GM19467 (cell line): Measurements from ENCODE around the gene KHDC3L.

ENCODE experiments used
- ATAC-seq: cut with Tn5 transposase; IDR thresholded peaks from one replicate; pipeline ENCODE4 v1.9.1; 2021; ENCODE audit warnings: mild to moderate bottlenecking, moderate library complexity; ENCODE audit not compliant: unreplicated experiment

Gene KHDC3L

GRCh38 chr6:73362358-73362757 is at the start of gene KHDC3L:
TSS of gene KHDC3L (plus strand) at chr6:73362658. CDS start at chr6:73362730, 72 bp downstream.
- ATAC-seq: no peak

GRCh38 chr6:73314577-73315492 is 47.6 kb upstream of the KHDC3L start:
- ATAC-seq: no peak

- ATAC-seq: no peak
Observed at GRCh38 chr6:73323323-73323722, 39.1 kb upstream of the KHDC3L start.

GRCh38 chr6:73325656-73326055 is 36.8 kb upstream of the KHDC3L start:
- no peak for ATAC-seq

- ATAC-seq: no peak
Observed at GRCh38 chr6:73328790-73329189, 33.7 kb upstream of the KHDC3L start.

GRCh38 chr6:73329201-73329600 is 33.3 kb upstream of the KHDC3L start:
- no peak for ATAC-seq

GRCh38 chr6:73339340-73339739 is 23.1 kb upstream of the KHDC3L start:
- no peak for ATAC-seq

GRCh38 chr6:73340048-73340447 is 22.4 kb upstream of the KHDC3L start:
- ATAC-seq: no peak

- ATAC-seq: no peak
Observed at GRCh38 chr6:73341335-73341734, 21.1 kb upstream of the KHDC3L start.

- no peak for ATAC-seq
Observed at GRCh38 chr6:73342174-73342573, 20.3 kb upstream of the KHDC3L start.

GRCh38 chr6:73343164-73343563 is 19.3 kb upstream of the KHDC3L start:
- no peak for ATAC-seq

GRCh38 chr6:73348550-73349204 is 13.8 kb upstream of the KHDC3L start:
- no peak for ATAC-seq

GRCh38 chr6:73349311-73349710 is 13.1 kb upstream of the KHDC3L start:
- no peak for ATAC-seq

GRCh38 chr6:73353636-73354593 is 8.5 kb upstream of the KHDC3L start, which contains the start of gene DPPA5:
TSS of gene DPPA5 (minus strand) at chr6:73354276. CDS start at chr6:73354225, 51 bp downstream.
- no peak for ATAC-seq

GRCh38 chr6:73362869-73363536 is 545 bp downstream of the KHDC3L start:
- ATAC-seq: no peak

- ATAC-seq: no peak
Observed at GRCh38 chr6:73363537-73363875, 1.0 kb downstream of the KHDC3L start.

- ATAC-seq: no peak
Observed at GRCh38 chr6:73364121-73364520, 1.7 kb downstream of the KHDC3L start.

- no peak for ATAC-seq
Observed at GRCh38 chr6:73364549-73364948, 2.1 kb downstream of the KHDC3L start.

- ATAC-seq: no peak
Observed at GRCh38 chr6:73367761-73368355, 5.4 kb downstream of the KHDC3L start.

- no peak for ATAC-seq
Observed at GRCh38 chr6:73368675-73369074, 6.2 kb downstream of the KHDC3L start.
